ENCODE results near the gene DDX55.

- TF ChIP-seq CTCF (IDR thresholded peaks at IDR 0.05) = peak; percentile 76
- TF ChIP-seq ZFX (IDR thresholded peaks at IDR 0.05; ENCODE audit: borderline replicate concordance) = no peak
These were observed at the start of gene DDX55 for GRCh38 chr12:123601602-123602489.
